Ovary (tissue), 9 donors: ENCODE data around the gene PHPT1. TPM values are rescaled to one million over a fixed set of nuclear protein-coding genes. Genes with fewer than 3 reads are reported as not detected.

ENCODE experiments used
- DNase-seq, 5 donors: peaks; one replicate each; pipeline ENCODE4 v3.0.0-alpha.2; 2019 to 2020
- H3K27ac ChIP-seq, 2 donors: fragments of 200-600 bp; one replicate each; pipeline versions ENCODE4 v1.5.1 to v1.8.0; 2019 to 2022
- H3K27me3 ChIP-seq: fragments of 200-600 bp; one replicate; pipeline ENCODE4 v1.8.0; 2022
- H3K36me3 ChIP-seq: fragments of 200-600 bp; sonication (generic); one replicate; pipeline ENCODE4 v1.5.1; 2019
- H3K4me1 ChIP-seq: one replicate; pipeline ENCODE4 v1.8.1; 2013; ENCODE audit warnings: mild to moderate bottlenecking, moderate library complexity; ENCODE audit not compliant: insufficient read depth
- H3K4me3 ChIP-seq: fragments of 200-600 bp; sonication (generic); one replicate; pipeline ENCODE4 v1.5.1; 2017
- H3K9me3 ChIP-seq, 2 donors: fragments of 200-600 bp in 1 of 2; sonication (generic) in 1 of 2; one replicate each; pipeline versions ENCODE4 v1.5.1 to v1.8.1; 2013 to 2019; ENCODE audit warnings: mild to moderate bottlenecking in 1 of 2, moderate library complexity in 1 of 2
- CTCF ChIP-seq, 3 donors: fragments of 450-650 bp in 2 of 3; fragments of 200-600 bp in 1 of 3; IDR thresholded peaks; one replicate each; pipeline versions ENCODE4 v1.5.1 to v1.8.0; 2016 to 2022; ENCODE audit warnings: antibody characterized with exemption in 3 of 3, mild to moderate bottlenecking in 1 of 3
- EP300 ChIP-seq: sonication (generic); formaldehyde crosslinking; IDR thresholded peaks from one replicate; pipeline ENCODE4 v1.6.1; 2017; ENCODE audit warnings: antibody characterized with exemption
- POLR2A ChIP-seq: fragments of 450-650 bp; IDR thresholded peaks from one replicate; pipeline ENCODE4 v1.6.1; 2017; ENCODE audit warnings: antibody characterized with exemption, mild to moderate bottlenecking, moderate library complexity
- WGBS, 3 donors: extraction: QIAGEN DNeasy Blood & Tissue Kit in 1 of 3; methylation state at CpG; one replicate each; pipeline versions ENCODE4 v1.1.5 to v1.1.7; 2013 to 2017; 5-methylcytosine and 5-hydroxymethylcytosine counted together
- intact Hi-C, 4 donors: fragments of 100-400 bp; cut with DNase I; formaldehyde crosslinking; loops; one replicate each; pipeline versions ENCODE4 v1.11.0 to v1.15.1; 2022 to 2023
- polyA plus RNA-seq, 2 donors: library from polyadenylated mRNA; stranded (reverse); fragments of 200-250 nt in 1 of 2; fragments of 350-450 nt in 1 of 2; fragmentation: Illumina TruSeq in 1 of 2; extraction: RNeasy Lipid Tissue Mini Kit (QIAGEN cat#74804) in 1 of 2; gene quantifications; one replicate each; pipeline ENCODE4 v1.2.3, GENCODE V29; 2013 to 2014
- total RNA-seq, 7 donors: library from RNA; depleted of rRNA in 2 of 7; stranded (reverse); fragments of >200 nt in 2 of 7; fragmentation: NEBNext Ultra II Directional in 3 of 7; extraction: Animal tissue kit (Norgen Biotek cat#: 25700) in 3 of 7; gene quantifications; one replicate each; pipeline versions ENCODE4 v1.1.0 to v1.2.4, GENCODE V29; 2016 to 2023
- donor health status: DM: no; HTN: no; CAD: no; lungs with moderate emphysema.
- donor health status: DM: no; HTN: no; CAD: no.
- donor health status: Bipolar disorder and iron deficiency.
- donor health status: DM: yes; HTN: yes; CAD: no.
- donor health status: DM: no; HTN: no; CAD: no.
- donor health status: DM: yes; HTN: yes; CAD: no.

The PHPT1 gene
- total and polyA plus RNA-seq, 9 donors, result 18.1 to 132 (median 76.8) TPM

GRCh38 chr9:136886610-136887597 lies 37.7 kb downstream of the PHPT1 start:
- Histone ChIP-seq H3K36me3 (no peaks in the 10 kb centered on the region), H3K27ac (peak overlapping the region; percentile 37 to 60), H3K9me3 (no peaks in the 10 kb centered on the region), H3K4me1 (peaks cover 5% of the 10 kb centered on the region), H3K4me3 (peak overlapping the region; percentile 85), H3K27me3 (no peaks in the 10 kb centered on the region)
- 1 to 2% (median 2%) methylated on average over 39 to 76 of the region's 76 CpGs for WGBS, 3 donors
- intact Hi-C loops, result loop anchor here in 1 of 4 donors (5.0 kb wide), 1 partner anchor 55 kb away; the partner anchor contains the start of gene FBXW5
- TF ChIP-seq POLR2A (no peak), CTCF (IDR thresholded peaks at IDR 0.05) (no peak), EP300 (no peak)
- DNase-seq, result no peak

- no peaks in the 10 kb centered on the region for H3K27me3 ChIP-seq
- intact Hi-C loops, result loop anchor here in 1 of 4 donors (5.0 kb wide), 1 partner anchor 54 kb away; the partner anchor contains the start of gene FBXW5
- H3K4me3 ChIP-seq, result no peak overlapping the region
- WGBS, 3 donors, result 81 to 93% (median 81%) methylated on average over 8 of the region's 8 CpGs
- H3K36me3 ChIP-seq, result no peaks in the 10 kb centered on the region
- no peak overlapping the region for H3K27ac ChIP-seq
- no peaks in the 10 kb centered on the region for H3K9me3 ChIP-seq
- TF ChIP-seq POLR2A (no peak), CTCF (IDR thresholded peaks at IDR 0.05) (no peak), EP300 (no peak)
- no peak for DNase-seq
- peaks cover 5% of the 10 kb centered on the region for H3K4me1 ChIP-seq
These were observed 39.2 kb downstream of the PHPT1 start for GRCh38 chr9:136888454-136888853.

- intact Hi-C loops, result loop anchor here in 1 of 4 donors (5.0 kb wide), 1 partner anchor 52 kb away; the partner anchor contains the start of gene FBXW5
- no peak for DNase-seq
- 92 to 93% (median 93%) methylated on average over 42 of the region's 42 CpGs for WGBS, 3 donors
These were observed 40.6 kb downstream of the PHPT1 start for GRCh38 chr9:136889858-136890257.

GRCh38 chr9:136890661-136891060 lies 41.5 kb downstream of the PHPT1 start:
- intact Hi-C loops, result no loop called here

More at GRCh38 chr9:136889858-136890257, 40.6 kb downstream of the PHPT1 start:
- Histone ChIP-seq H3K36me3 (no peaks in the 10 kb centered on the region), H3K9me3 (no peaks in the 10 kb centered on the region), H3K27ac (no peak overlapping the region), H3K4me3 (no peak overlapping the region), H3K4me1 (peaks cover 5% of the 10 kb centered on the region), H3K27me3 (no peaks in the 10 kb centered on the region)
- TF ChIP-seq POLR2A, result no peak
- TF ChIP-seq EP300, result no peak
- no peak for TF ChIP-seq CTCF (IDR thresholded peaks at IDR 0.05)

More at GRCh38 chr9:136890661-136891060, 41.5 kb downstream of the PHPT1 start:
- peaks cover 5% of the 10 kb centered on the region for H3K4me1 ChIP-seq
- H3K36me3 ChIP-seq, result no peaks in the 10 kb centered on the region
- 80 to 81% (median 80%) methylated on average over 13 of the region's 13 CpGs for WGBS, 3 donors
- no peak overlapping the region for H3K4me3 ChIP-seq
- DNase-seq, result no peak
- no peaks in the 10 kb centered on the region for H3K27me3 ChIP-seq
- no peaks in the 10 kb centered on the region for H3K9me3 ChIP-seq
- no peak overlapping the region for H3K27ac ChIP-seq
- TF ChIP-seq CTCF (IDR thresholded peaks at IDR 0.05), result no peak
- TF ChIP-seq POLR2A, result no peak
- TF ChIP-seq EP300, result no peak
